GM12878 (cell line): ENCODE measurements around the gene HDAC7.

Source experiments
- BHLHE40 ChIP-seq, 2 experiments: fragments of 450-650 bp in 1 of 2; IDR thresholded peaks; 2 replicates each; pipeline ENCODE4 v1.6.1; 2011 to 2017; ENCODE audit warnings: low read depth in 2 of 2, borderline replicate concordance in 1 of 2, improper control_type of control experiment in 1 of 2, low read length in 1 of 2, mild to moderate bottlenecking in 1 of 2
- CHD2 ChIP-seq: IDR thresholded peaks from 2 replicates; pipeline ENCODE4 v1.6.1; 2011; ENCODE audit warnings: low read depth, low read length, improper control_type of control experiment, borderline replicate concordance
- CREB1 ChIP-seq: IDR thresholded peaks from 2 replicates; pipeline ENCODE4 v1.6.1; 2012; ENCODE audit warnings: low read depth, mild to moderate bottlenecking, inconsistent platforms
- CTCF ChIP-seq, 3 experiments: IDR thresholded peaks in 2 of 3; conservative IDR thresholded peaks in 1 of 3; 2 replicates each; pipeline ENCODE4 v1.5.1; 2011; ENCODE audit warnings: low read depth in 3 of 3, low read length in 3 of 3, mild to moderate bottlenecking in 3 of 3, control low read depth in 2 of 3, moderate library complexity in 2 of 3, inconsistent platforms in 1 of 3, mixed read lengths in 1 of 3; ENCODE audit not compliant: control insufficient read depth in 2 of 3, insufficient read depth in 1 of 3; ENCODE audit errors: extremely low read depth in 1 of 3
- EP300 ChIP-seq, 2 experiments: fragments of 150-350 bp in 1 of 2; IDR thresholded peaks; 2 replicates each; pipeline ENCODE4 v1.6.1; 2011 to 2012; ENCODE audit warnings: low read depth in 2 of 2, low read length in 2 of 2, borderline replicate concordance in 1 of 2, improper control_type of control experiment in 1 of 2, inconsistent platforms in 1 of 2; ENCODE audit not compliant: control insufficient read depth in 1 of 2
- MYC ChIP-seq: IDR thresholded peaks from 2 replicates; pipeline ENCODE4 v1.6.1; 2011; ENCODE audit warnings: mild to moderate bottlenecking, low read length, moderate library complexity, inconsistent platforms; ENCODE audit not compliant: insufficient read depth, insufficient replicate concordance, insufficient read length, severe bottlenecking
- SMC3 ChIP-seq: IDR thresholded peaks from 2 replicates; pipeline ENCODE4 v1.6.1; 2011; ENCODE audit warnings: low read length, improper control_type of control experiment, borderline replicate concordance

- TF ChIP-seq BHLHE40 (IDR thresholded peaks at IDR 0.05; ENCODE audit: borderline replicate concordance in 1 of 2, low read depth in 2 of 2, low read length in 1 of 2) (no peak), CREB1 (no peak), MYC (no peak), CTCF (IDR thresholded peaks at IDR 0.05 in 2 of 3, conservative IDR thresholded peaks at IDR 0.05 in 1 of 3; ENCODE audit: control insufficient read depth in 2 of 3, extremely low read depth in 1 of 3, insufficient read depth in 1 of 3, low read depth in 3 of 3, low read length in 3 of 3) (no peak), CHD2 (no peak), SMC3 (no peak), EP300 (IDR thresholded peaks at IDR 0.05; ENCODE audit: borderline replicate concordance in 1 of 2, control insufficient read depth in 1 of 2, low read depth in 2 of 2, low read length in 2 of 2) (no peak)
Observed at GRCh38 chr12:47776471-47777143, 43.1 kb downstream of the HDAC7 start.
